Skeletal muscle satellite cell (primary cell): ENCODE data around the gene BRD9.
"Not testable (repeated sequence)": the region's sequence is repeated elsewhere in the genome, so short reads cannot be mapped to it uniquely, and the experiment has no call there.

Source experiments
- H3K27me3 ChIP-seq: 2 replicates; pipeline ENCODE4 v1.7.0; 2013; ENCODE audit warnings: low read length; ENCODE audit not compliant: control insufficient read depth, insufficient read depth
- H3K36me3 ChIP-seq: 2 replicates; pipeline ENCODE4 v1.7.0; 2013; ENCODE audit warnings: mild to moderate bottlenecking, control low read depth, low read length; ENCODE audit not compliant: insufficient read depth
- H3K4me1 ChIP-seq: 2 replicates; pipeline ENCODE4 v1.7.0; 2013; ENCODE audit warnings: low read length; ENCODE audit not compliant: control insufficient read depth, insufficient read depth
- H3K4me2 ChIP-seq: 2 replicates; pipeline ENCODE4 v1.7.0; 2013; ENCODE audit warnings: mild to moderate bottlenecking, low read length
- H3K4me3 ChIP-seq: 2 replicates; pipeline ENCODE4 v1.7.0; 2013; ENCODE audit warnings: low read length
- H3K9ac ChIP-seq: 2 replicates; pipeline ENCODE4 v1.7.0; 2013; ENCODE audit warnings: mild to moderate bottlenecking, low read depth, low read length, moderate library complexity
- H3K9me3 ChIP-seq: replicated peaks from 2 replicates; pipeline ENCODE4 v1.7.0; 2013; ENCODE audit warnings: mild to moderate bottlenecking, control low read depth, low read length

BRD9 gene

DNA sequence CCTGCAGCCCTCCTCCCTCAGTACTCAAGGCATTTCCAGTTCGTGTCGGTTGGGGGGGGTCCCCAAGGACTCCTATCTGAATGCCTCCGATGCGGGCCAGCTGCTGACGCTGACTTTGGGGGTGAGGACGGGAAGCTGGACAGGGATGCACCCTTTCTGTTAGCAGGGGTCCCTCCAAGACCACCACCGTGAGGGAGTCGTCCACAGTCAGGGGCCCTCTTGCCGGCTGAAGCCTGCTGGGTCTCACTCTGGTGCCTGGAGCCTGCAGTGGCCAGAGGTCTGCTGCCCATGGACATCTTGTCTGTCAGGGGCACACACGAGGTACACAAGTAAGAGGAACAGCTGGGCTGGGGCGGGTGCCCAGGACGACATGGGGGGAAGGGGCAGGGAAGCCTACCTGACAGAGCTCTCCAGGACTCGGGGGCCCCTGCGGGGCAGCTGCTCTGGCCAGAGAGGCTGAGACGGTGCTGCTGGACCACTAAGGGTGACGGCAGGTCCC, 32.8 kb downstream of the BRD9 start:
- H3K4me1 ChIP-seq = no peaks in the 10 kb centered on the region
- H3K36me3 ChIP-seq = peaks cover 24% of the 10 kb centered on the region
- no peak overlapping the region for H3K4me3 ChIP-seq
- H3K27me3 ChIP-seq = no peaks in the 10 kb centered on the region
- H3K9me3 ChIP-seq = no peaks in the 10 kb centered on the region
- H3K4me2 ChIP-seq = no peak overlapping the region
- H3K9ac ChIP-seq = no peak overlapping the region

DNA sequence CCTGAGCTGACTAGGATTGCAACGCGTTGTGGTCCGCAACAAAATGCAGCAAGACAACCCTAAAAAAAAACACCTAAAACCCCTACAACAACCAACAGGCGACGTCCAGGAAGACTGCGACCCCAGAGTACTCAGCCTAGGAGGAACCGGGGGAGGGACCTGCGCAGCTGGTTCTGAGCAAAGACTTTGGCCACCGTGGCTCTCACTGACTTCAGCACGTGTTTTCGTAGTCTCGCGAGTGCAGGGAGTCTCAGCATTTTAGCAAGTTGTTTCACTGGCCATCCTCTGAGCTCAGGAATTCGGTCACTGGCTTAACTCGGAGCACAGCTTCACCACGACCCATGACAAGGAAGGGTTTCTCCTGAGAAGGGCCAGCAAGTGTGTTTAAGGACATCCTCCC, 33.2 kb downstream of the BRD9 start:
- Histone ChIP-seq H3K4me1 (no peaks in the 10 kb centered on the region), H3K4me2 (no peak overlapping the region), H3K4me3 (no peak overlapping the region), H3K9me3 (no peaks in the 10 kb centered on the region), H3K36me3 (peaks cover 19% of the 10 kb centered on the region), H3K9ac (no peak overlapping the region), H3K27me3 (no peaks in the 10 kb centered on the region)

DNA sequence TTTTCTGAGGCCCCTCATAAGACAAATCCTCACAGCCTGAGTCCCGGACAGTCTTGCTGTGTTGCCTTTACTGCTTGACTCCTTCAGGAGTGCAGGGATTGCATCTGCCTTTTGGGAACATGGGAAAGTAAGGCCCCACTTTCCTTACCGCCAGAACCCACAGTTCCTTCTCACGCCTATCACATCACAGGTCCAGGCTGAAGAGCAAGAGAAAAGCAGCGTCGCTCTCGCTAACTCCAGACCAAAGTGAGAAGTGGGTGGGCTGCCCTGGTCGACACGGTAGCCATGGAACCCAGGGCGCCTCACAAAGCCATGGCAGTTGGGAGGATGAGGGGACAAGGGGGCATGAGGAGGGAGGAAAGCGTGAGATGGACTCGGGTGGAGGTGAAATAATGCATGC, 33.9 kb downstream of the BRD9 start:
- H3K4me2 ChIP-seq = no peak overlapping the region
- H3K4me1 ChIP-seq = no peaks in the 10 kb centered on the region
- no peaks in the 10 kb centered on the region for H3K27me3 ChIP-seq
- no peaks in the 10 kb centered on the region for H3K9me3 ChIP-seq
- no peak overlapping the region for H3K4me3 ChIP-seq
- H3K36me3 ChIP-seq = peaks cover 12% of the 10 kb centered on the region
- no peak overlapping the region for H3K9ac ChIP-seq

DNA sequence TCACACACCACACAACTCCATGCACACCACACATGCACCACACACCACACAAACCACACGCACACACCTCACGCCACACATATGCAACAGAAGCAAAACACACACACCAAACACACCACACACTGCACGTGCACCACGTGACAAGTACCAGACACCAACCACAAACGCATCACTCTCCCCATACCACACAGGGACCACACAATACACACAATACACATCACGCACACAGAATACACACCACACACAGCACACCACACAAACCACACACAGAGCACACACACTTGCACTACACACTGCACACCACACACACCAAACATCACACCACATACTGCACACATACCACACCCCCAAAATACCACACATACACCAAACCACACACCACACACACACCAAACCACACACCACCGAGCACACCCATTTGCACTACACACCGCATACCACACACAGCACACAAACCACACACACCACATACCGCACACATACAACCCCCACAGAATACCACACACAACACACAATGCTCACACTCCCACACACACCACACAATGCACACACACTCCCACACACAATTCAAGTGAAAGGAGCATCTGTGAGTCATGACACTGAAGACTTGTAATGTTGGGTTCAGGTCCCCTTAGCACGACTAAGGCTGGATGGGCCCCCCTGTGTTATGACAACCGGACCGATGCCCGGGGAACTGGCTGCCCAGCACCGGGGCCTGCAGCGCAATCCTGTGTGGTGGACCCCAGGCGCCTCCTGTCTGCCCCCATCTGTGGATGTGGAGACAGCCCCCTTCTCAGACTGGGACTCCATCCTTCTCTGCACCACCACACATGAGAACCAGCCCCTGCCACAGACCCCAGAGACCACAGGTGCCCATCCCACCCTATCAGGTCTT, 35.8 kb downstream of the BRD9 start:
- no peak overlapping the region for H3K4me2 ChIP-seq
- H3K36me3 ChIP-seq = no peaks in the 10 kb centered on the region
- H3K4me1 ChIP-seq = no peaks in the 10 kb centered on the region
- no peak overlapping the region for H3K9ac ChIP-seq
- H3K4me3 ChIP-seq = no peak overlapping the region
- no peaks in the 10 kb centered on the region for H3K9me3 ChIP-seq
- H3K27me3 ChIP-seq = peaks cover 13% of the 10 kb centered on the region

DNA sequence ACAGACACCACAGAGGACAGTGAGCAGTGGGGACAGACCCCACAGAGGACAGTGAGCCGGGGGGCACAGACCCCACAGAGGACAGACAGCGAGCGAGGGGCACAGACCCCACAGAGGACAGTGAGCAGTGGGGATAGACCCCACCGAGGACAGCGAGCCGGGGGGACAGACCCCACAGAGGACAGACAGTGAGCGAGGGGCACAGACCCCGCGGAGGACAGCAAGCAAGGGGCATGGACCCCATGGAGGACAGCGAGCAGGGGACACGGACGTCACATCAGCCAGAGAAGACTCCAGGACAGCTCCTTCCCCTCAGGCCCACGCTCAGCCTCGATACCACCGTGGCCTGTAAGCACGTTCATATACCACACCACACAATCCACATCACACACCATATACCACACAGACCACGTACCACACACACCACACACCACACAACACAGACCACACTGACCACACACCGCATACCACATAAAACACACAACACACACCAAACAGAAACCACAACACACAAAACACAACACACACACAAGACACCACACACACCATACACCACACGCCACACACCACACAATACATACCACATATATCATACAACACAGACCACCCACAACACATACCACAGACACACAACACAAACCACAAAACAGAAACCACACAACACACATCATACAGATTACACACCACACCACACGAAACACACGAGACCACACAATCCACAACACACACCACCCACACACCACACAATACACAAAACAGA, 36.6 kb downstream of the BRD9 start:
- no peaks in the 10 kb centered on the region for H3K36me3 ChIP-seq
- no peaks in the 10 kb centered on the region for H3K9me3 ChIP-seq
- no peak overlapping the region for H3K9ac ChIP-seq
- H3K4me2 ChIP-seq = no peak overlapping the region
- H3K27me3 ChIP-seq = peaks cover 17% of the 10 kb centered on the region
- no peaks in the 10 kb centered on the region for H3K4me1 ChIP-seq
- H3K4me3 ChIP-seq = no peak overlapping the region

DNA sequence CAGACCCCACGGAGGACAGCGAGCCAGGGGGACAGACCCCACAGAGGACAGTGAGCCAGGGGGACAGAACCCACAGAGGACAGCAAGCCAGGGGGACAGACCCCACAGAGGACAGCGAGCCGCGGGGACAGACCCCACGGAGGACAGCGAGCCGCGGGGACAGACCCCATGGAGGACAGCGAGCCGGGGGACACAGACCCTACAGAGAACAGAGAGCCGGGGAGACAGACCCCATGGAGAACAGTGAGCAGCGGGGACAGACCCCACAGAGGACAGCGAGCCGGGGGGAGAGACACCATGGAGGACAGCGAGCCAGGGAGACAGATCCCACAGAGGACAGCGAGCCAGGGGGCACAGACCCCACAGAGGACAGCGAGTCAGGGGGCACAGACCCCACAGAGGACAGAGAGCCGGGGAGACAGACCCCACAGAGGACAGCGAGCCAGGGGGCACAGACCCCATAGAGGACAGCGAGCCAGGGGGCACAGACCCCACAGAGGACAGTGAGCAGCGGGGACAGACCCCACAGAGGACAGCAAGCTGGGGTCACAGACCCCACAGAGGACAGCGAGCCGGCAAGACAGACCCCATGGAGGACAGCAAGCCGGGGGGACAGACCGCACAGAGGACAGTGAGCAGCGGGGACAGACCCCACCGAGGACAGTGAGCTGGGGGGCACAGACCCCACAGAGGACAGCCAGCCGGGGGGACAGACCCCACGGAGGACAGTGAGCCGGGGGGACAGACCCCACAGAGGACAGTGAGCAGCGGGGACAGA, 37.4 kb downstream of the BRD9 start:
- peaks cover 25% of the 10 kb centered on the region for H3K27me3 ChIP-seq
- no peak overlapping the region for H3K9ac ChIP-seq
- H3K4me3 ChIP-seq = no peak overlapping the region
- no peaks in the 10 kb centered on the region for H3K36me3 ChIP-seq
- H3K4me1 ChIP-seq = no peaks in the 10 kb centered on the region
- H3K4me2 ChIP-seq = no peak overlapping the region
- H3K9me3 ChIP-seq = no peaks in the 10 kb centered on the region

DNA sequence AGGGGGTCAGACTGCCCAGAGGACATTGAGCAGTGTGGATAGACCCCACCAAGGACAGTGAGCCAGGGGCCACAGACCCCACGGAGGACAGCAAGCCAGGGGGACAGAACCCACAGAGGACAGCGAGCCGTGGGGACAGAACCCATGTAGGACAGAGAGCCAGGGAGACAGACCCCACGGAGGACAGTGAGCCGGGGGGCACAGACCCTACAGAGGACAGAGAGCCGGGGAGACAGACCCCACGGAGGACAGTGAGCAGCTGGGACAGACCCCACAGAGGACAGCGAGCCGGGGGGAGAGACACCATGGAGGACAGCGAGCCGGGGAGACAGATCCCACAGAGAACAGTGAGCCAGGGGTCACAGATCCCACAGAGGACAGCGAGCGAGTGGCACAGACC, 38.4 kb downstream of the BRD9 start:
- H3K36me3 ChIP-seq = no peaks in the 10 kb centered on the region
- H3K9me3 ChIP-seq = no peaks in the 10 kb centered on the region
- H3K27me3 ChIP-seq = peaks cover 35% of the 10 kb centered on the region
- H3K4me3 ChIP-seq = no peak overlapping the region
- no peaks in the 10 kb centered on the region for H3K4me1 ChIP-seq
- no peak overlapping the region for H3K9ac ChIP-seq
- no peak overlapping the region for H3K4me2 ChIP-seq

DNA sequence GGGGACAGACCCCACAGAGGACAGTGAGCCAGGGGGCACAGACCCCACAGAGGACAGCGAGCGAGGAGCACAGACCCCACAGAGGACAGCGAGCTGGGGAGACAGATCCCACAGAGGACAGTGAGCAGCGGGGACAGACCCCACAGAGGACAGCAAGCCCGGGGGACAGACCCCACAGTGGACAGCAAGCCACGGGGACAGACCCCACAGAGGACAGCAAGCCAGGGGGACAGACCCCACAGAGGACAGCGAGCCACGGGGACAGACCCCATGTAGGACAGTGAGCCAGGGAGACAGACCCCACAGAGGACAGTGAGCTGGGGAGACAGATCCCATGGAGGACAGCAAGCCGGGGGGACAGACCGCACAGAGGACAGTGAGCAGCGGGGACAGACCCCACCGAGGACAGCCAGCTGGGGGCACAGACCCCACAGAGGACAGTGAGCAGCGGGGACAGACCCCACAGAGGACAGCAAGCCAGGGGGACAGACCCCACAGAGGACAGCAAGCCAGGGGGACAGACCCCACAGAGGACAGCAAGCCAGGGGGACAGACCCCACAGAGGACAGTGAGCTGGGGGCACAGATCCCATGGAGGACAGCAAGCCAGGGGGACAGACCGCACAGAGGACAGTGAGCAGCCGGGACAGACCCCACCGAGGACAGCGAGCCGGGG, 39.0 kb downstream of the BRD9 start:
- H3K4me1 ChIP-seq, H3K4me3 ChIP-seq, H3K36me3 ChIP-seq, H3K9ac ChIP-seq, H3K4me2 ChIP-seq, H3K9me3 ChIP-seq: not testable (repeated sequence)
- H3K27me3 ChIP-seq = peaks cover 35% of the 10 kb centered on the region

DNA sequence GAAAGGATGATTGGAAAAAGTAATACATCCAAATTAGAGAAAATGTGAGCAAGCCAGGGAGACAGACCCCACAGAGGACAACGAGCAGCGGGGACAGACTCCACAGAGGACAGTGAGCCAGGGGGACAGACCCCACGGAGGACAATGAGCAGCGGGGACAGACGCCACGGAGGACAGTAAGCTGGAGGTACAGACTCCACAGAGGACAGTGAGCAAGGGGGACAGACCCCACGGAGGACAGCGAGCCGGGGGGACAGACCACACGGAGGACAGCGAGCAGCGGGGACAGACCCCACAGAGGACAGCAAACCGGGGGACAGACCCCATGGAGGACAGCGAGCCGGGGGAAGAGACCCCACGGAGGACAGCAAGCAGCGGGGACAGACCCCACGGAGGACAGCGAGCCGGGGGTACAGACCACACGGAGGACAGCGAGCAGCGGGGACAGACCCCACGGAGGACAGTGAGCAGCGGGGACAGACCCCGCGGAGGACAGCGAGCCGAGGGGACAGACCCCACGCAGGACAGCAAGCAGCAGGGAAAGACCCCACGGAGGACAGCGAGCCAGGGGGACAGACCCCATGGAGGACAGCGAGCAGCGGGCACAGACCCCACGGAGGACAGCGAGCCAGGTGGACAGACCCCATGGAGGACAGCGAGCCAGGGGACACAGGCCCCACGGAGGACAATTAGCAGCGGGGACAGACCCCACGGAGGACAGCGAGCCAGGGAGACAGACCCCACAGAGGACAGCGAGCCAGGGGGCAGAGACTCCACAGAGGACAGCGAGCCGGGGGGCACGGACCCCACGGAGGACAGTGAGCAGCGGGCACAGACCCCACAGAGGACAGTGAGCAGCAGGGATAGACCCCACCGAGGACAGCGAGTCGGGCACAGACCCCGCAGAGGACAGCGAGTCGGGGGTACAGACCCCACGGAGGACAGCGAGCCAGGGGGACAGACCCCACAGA, 39.9 kb downstream of the BRD9 start:
- Histone ChIP-seq H3K9ac (no peak overlapping the region), H3K27me3 (peaks cover 35% of the 10 kb centered on the region)

DNA sequence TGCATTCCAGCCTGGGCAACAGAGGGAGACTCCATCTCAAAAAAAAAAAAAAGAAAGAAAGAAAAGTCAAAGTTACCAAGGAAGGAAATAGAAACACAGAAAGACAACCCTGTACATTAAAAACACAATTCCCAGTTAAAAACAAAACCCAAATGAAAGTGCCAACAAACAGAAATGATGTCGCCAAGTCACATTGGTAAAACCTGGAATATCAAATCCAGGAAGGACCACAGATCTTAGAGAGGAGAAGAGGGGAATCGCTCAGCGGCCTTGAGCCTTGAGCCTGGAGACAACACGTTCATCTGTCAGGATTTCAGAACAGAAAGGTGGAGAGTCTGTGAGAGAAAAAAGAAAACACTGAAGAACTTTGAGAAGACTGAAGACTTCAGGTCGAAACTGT, 40.6 kb downstream of the BRD9 start:
- H3K9ac ChIP-seq = no peak overlapping the region
- no peaks in the 10 kb centered on the region for H3K36me3 ChIP-seq
- H3K27me3 ChIP-seq = peaks cover 35% of the 10 kb centered on the region

More for the DNA sequence above, 39.9 kb downstream of the BRD9 start:
- H3K4me3 ChIP-seq = no peak overlapping the region
- no peaks in the 10 kb centered on the region for H3K4me1 ChIP-seq
- H3K9me3 ChIP-seq = no peaks in the 10 kb centered on the region
- no peaks in the 10 kb centered on the region for H3K36me3 ChIP-seq
- H3K4me2 ChIP-seq = no peak overlapping the region

More for the DNA sequence above, 40.6 kb downstream of the BRD9 start:
- H3K4me2 ChIP-seq = no peak overlapping the region
- no peaks in the 10 kb centered on the region for H3K4me1 ChIP-seq
- no peaks in the 10 kb centered on the region for H3K9me3 ChIP-seq
- no peak overlapping the region for H3K4me3 ChIP-seq
